NCI-H524 treated with DMSO at 0.1 percent for 48 hours (cell line): ENCODE measurements around the gene PIGV.

Source experiments
- DNase-seq: peaks from one replicate; lab custom pipeline; 2025; lab: John Stamatoyannopoulos, UW

Gene PIGV

DNA sequence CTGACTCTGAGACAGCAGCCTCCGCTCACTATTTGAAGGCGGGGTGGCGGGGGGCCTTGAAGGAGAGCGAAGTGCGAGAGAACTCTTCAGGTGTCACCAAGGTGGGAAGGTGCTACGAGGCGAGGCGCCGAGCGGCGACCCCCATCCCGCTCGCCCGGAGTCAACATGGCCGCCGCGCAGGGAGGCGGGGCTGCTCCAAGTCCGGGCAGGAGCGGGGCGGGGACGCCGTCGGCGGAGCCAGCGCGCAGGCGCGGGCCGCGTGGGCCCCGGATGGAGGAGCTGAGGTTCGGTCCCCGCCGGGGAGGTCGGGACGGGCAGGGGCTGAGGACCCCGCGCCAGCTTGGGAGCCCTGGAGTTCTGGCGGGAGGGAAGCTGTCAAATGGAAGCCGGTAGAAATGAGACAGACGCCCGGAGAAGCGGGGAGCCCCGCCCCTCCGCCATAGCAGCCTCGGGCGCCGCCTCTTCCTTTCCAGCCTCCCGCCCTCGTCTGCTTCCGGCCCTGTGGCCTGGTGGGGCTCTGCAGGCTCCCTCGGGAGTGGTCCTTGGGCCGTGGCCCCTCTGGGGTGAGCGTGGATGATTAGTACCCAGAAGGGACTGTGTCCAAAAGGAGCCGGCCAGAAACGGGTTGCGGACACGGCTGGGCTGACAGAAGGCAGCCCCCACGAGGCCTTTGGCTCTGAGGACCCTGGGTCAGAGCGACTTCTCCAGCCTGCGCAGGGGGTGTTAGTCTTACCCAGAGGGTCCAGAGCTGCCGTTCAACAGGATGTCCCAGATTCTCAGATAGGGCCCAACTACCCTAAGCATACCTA, at the start of gene PIGV:
Gene PIGV, plus strand, starts transcription at position 245 of the 809 bp plus-strand sequence. CDS start 2,866 bp downstream, outside the sequence.
- peak; percentile 49 for DNase-seq

DNA sequence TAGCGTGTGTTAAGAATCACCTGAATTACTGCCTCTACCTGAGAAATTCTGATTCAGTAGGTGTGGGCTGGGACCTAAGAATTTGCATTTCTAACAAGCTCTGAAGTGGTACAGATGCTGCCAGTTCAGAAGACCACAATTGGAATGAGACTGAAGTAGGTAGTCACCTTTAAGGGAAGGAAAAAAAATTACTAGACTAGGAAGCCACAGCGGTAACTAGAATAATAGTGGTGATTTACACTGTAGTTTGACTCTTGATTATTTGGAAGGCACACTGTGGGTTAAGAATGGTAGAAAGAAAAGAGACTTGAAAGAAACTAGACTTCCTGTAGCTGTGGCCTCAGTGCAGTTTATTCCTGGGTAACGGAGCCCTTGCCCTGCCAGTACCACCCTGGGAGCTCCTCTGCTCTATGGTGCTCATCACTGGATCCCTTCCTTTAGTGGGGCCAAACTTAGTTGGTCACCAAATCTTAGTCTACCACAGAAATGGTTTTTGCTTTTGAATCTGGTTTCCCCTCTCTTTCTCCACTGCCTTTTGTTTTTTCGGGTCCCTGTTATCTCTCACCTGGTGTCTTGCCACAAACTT, 48.3 kb upstream of the PIGV start:
- DNase-seq, result no peak

DNA sequence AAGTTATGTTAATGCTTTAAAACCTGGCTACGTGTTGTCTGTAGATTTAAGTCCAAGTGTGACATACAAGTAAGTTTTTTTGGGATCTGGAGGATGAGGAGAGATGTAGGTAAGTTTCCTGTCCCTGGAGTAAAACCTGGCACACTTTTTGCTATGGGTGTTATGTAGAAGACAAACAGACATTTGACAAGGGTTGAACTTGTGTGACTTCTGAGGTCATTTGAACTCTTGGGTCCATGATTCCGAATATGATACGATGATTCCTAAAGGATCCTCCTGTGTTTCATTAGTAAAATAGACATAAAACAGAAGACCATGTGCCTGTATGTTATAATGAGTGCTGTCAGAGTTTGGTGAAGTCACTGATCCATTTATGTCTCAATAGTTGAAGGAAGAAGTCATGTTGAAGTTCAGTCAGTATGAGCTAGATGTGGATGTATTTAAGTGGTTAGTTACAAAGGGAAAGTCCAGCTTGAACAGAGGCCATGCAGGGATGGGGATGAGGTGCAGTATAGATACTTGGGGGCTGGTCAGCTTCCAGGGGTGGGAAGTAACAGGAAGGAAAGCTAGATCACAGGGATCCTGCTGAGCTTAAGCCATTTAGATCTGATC, 47.6 kb upstream of the PIGV start:
- no peak for DNase-seq

DNA sequence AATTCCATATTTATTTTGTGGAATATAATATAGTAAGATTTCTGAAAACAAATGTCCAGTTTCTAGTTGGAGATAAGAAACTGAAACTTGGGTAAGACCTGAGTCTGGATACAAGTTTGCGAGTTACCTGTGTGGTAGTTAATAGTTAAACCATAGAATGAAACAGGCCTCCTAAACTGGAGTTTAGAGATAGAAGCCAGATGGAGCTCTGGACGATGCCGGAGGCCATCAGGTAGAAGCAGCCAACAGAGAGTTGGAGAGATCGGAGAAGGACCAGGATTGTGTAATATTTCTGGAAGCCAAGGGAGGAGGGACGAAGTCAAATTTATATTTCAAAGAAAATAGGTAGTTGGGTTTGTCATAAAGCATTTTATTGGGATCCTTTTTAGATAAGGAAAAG, 46.8 kb upstream of the PIGV start:
- DNase-seq, result no peak

DNA sequence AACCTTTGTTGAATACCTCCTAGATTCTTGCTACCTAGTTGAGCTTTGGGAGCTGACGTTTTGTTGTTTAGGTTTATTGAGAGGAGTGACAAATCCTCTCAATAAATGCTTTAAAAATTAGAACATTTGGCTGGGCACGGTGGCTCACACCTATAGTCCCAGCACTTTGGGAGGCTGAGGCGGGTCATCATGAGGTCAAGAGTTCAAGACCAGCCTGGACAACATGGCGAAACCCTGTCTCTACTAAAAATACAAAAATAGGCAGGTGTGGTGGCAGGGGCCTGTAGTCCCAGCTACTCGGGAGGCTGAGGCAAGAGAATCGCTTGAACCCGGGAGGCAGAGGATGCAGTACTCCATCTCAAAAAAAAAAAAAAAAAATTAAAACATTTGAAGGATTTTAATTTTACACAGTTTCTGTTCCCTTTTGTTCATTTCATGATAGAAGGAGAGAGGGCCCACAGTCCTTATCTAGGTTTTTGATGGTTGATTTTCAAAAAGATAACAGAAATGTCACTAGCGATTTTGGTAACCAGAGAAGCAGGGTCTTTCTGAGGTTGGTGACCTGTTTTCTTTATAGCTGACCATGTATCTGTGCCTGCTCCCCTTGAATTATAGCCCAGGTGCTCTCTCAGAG, 44.2 kb upstream of the PIGV start:
- DNase-seq, result no peak

DNA sequence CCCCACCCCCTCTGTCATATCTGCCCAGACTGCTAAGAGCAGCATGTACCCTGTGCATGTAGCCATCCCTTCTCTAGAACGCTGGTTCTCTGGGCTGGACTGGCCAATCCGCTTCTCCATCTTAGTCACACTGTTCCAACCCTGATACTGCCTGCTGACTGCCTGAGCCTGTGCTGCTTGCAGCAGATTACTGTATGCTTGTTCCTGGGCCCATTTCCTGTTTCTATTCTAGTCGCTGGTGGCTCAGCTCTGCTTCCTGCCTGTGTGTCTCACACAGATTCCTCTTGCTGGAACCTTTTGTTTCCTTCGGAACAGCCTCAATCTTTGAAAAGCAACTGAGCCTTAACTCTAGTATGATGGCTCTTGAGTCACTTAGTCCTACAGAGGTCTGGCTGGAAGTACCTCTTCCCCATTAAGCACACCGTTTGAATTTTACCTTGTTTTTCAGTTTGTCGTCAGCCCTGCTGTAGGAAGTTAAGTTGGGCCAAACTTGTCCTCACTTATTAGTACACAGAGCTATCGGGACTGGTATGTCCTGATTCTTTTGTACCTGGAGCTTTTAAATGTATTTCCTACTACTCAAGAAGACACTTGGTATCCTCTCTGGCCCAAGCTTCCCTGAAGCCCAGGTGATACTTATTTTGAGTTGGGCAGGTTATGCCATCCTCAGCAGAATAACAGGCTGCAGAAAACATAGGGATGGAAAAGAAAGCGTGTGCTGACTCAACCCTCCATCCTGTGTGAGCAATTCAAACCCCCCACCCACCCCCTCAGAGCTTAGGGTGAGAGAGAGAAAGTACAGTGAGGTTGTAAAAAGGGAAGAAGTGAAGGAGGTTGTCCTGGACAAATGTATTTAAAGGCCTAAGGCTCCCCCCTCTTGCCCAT, 43.4 kb upstream of the PIGV start:
- no peak for DNase-seq

DNA sequence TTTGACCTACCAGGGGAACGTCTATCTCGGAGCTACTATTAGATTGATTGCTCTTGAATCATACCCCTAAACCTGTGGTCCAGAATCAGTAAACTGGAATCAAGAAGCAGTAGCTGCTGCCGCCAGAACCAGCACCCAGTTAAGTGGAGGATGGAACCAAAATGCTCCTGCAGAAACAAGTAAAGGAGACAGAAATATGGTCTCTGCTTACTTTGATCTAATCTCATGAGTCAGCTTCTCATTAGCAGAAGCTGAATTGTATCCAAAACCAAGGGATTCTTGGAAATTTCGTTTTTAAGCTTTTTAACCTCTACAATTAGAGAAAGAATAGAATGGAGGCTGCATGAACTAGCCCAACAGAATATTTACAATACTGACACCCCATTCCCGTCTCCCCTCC, 42.6 kb upstream of the PIGV start:
- no peak for DNase-seq

DNA sequence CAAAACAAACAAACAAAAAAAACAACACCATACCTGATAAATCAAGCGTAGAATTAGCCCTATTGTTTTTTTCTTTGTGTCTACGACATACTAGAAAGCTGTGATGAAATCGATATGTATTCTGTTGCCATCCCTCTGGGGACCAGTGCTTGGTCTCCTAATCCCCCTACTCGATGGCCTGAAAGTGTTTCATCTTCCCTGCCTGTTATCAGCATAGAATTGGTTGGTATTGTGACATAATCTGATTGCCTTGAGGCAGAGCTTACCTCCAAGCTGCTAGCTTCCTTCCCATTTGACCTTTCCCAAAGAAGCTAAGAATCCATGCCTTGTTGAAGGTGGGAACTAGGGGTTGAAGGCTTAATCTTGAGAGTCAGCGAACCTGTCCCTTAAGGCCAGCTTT, 40.7 kb upstream of the PIGV start:
- DNase-seq, result peak; percentile 5

DNA sequence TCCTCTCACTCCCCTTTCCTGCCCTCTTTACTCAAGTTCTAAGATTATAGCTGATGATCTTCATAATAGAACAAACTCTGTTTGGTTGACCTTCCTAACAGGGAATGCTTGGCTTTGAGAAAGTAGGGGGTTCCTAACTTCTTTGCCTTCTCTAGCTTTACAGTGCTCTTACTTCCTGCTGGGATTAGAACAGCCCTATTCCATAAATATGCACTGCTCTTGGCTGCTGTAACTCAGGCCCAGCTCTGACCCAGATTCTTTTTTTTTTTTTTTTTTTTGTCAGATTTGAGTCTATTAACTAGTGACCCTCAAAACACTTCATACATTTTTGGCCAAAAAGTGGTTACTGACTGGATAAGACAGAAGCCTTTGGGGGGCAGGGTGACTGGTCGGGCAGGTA, 39.4 kb upstream of the PIGV start:
- no peak for DNase-seq

DNA sequence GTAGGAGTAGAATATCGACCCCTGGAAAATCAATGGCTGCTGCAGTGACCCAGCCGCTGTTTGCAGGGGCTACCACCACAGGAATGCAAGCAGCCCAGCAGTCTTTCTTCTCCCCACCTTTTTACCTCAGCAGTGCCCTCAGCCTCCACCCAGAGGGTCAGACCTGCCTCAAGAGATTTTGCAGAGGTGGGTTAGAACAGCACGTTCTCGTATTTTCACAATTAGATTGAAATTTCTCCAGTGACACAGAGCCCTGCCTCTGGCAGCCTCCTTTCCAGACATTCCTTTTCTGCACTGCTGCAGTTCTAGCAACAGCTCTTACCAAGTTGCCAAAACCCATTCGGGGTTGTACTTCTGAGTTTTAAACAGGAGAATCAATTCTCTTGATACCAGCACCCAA, 38.3 kb upstream of the PIGV start:
- no peak for DNase-seq

DNA sequence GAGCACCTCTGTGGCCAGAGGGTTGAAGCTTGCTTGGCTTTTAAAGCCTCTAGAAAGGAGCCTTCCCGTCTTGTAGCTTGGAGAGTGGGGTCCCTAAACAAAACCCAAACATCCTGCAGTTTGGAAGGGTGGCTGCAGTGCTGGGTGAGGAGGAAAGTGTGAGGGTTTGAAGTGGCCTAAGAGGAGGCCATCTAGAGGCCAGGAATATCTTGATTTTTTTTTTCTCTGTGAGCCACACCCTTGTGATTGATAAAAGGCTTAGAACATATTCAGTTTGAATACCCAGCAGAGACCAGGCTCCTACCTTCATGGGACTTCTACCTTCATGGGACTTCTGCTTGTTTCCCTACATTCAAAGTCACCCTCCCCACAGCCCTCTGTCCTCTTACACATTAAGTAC, 37.3 kb upstream of the PIGV start:
- no peak for DNase-seq

DNA sequence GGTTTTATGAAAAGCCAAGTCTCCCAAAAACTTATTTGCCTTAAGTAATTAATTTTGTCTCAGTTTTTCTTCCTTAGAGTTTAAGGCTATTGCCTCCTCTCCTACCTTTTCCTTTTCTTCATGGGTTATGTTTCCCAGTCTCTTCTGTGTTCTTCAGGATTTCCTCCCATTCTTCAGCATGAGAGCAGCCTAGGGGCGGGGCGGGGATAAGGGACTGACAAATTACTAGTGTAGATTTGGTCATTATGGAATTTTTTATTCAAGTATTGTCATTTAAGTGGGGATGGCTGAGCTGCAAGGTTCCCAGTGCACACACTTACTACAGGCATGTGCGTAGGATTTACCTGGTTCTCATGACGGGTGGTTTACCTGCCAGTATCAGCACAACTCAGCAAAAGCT, 35.2 kb upstream of the PIGV start:
- DNase-seq, result no peak

DNA sequence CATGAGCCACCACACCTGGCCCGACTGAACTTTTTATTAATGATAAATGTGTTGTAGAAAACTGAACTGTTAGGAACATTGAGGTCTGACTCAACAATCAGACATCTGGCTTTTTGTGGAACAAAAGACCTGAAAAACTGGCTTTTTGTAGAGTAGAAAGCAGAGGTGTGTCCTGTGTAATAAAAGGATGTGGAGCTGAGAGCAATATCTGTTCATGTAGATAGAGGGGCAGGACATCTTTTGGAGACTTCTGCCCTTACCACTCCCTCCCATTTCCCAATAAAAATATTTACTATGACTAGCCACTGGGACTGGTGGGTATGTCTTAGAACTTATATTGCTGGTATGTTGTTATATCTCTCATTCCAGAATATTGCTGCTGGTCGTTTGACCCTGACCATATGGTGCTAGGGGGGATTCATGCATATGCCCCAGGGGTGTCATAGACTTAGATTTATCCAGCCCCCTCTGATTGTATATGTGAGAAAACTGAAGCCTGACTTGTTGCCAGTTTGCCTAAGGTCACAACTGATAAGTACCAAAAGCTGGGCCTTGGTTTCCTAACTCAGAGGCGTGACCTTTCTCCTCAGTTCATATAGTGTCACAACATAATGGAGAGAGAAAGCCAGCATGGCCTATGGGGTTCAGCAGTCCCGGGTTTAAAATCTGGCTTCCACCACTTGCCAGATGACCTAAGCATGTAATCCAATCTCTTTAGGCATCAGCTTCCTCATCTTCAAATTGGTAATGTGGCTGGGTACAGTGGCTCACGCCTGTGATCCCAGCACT, 33.5 kb upstream of the PIGV start:
- no peak for DNase-seq

DNA sequence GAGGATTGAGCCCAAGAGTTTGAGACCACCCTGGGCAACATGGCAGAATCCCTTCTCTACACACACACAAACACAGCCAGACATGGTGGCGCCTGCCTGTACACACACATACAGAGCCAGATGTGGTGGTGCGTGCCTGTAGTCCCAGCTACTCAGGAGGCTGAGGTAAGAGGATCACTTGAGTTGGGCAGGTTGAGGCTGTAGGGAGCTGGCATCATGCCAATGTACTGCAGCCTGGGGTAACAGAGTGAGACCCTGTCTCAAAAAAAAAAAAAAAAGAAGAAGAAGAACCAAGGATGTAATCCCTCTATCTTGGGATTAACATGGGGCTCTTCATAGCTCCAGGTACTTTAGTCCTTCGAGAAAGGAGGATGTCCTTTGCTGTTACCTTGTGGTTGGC, 29.4 kb upstream of the PIGV start:
- DNase-seq, result no peak

DNA sequence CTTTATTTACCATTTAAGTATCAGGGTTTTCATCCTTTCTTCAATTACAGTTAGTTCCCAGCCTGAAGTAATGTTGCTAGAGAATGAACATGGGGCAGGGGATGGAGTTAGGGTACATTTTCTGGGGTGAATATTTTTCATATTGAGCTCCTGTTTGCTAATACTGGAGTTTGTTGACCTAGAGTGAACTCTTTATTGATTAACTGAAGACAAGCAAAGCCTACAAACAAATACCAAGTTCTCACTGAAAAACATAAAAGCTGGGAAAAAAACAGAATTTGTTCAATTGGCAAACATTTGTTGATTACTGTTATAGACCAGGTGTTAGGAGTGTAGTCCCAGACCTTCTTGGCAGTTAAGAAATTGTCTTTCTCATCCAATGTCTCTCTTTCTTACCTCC, 28.2 kb upstream of the PIGV start:
- DNase-seq, result no peak

DNA sequence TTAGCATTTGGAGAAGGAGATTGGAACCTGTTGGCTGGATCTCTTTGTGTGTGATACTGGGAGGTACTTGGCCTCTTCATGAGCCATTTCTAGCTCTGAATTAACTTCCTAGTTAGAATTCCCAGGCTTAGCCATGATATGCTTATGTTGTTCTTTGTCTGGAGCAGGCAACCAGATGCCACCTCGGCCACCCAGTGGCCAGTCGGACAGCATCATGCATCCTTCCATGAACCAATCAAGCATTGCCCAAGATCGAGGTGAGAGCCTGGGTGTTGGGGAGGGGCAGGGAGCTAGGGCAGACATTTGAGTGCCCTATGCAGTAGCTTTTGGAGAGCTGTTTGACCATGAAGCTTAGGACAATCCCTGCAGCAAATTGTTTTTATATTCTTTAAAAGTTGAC, 26.5 kb upstream of the PIGV start:
- no peak for DNase-seq

DNA sequence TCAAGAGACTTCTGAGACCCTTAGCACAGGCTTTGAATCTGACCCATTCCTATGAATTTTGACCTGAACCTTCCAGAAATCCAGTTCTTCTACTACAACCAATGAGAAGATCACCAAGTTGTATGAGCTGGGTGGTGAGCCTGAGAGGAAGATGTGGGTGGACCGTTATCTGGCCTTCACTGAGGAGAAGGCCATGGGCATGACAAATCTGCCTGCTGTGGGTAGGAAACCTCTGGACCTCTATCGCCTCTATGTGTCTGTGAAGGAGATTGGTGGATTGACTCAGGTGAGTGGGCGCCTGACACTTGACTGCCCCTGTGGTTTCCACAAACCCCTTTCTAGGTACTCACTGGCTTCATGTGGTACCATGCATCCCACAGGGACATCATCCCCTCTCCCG, 20.0 kb upstream of the PIGV start:
- DNase-seq, result no peak

DNA sequence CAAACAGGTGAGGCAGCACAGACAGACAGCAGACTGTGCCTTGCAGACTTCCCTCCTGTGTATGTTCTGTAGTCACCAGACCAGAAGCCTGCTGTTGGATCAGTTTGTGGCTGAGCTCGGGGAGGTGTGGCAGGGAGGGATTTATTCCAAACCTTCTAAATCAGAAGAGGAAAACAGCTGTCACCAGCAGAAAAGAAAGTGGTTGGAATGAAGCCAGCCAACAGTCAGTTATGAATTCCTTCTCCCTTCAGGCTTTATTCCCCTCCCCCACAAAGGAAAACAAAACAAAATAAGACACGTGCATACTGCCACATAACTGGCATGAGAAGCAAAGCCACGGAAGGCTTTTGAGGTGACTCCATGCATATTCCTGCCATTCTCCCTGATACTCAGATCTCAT, 19.0 kb upstream of the PIGV start:
- peak; percentile 4 for DNase-seq

DNA sequence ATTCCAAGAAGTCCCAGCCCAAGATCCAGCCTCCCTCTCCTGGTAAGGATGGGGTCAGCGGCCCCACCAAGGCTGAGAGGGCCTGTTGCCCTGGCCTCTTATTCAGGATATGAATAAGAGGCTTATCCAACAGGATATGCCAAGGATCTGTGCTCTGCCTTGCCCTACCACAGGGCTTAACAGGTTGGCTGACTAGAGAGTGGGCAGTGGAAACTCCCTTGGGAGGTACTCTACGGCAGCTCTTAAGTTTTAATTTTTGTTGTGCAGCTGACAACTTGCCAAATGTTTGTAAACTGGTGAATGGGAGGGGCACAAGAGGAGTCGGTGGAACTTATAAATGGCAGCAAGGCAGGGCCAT, 16.5 kb upstream of the PIGV start:
- peak; percentile 22 for DNase-seq

DNA sequence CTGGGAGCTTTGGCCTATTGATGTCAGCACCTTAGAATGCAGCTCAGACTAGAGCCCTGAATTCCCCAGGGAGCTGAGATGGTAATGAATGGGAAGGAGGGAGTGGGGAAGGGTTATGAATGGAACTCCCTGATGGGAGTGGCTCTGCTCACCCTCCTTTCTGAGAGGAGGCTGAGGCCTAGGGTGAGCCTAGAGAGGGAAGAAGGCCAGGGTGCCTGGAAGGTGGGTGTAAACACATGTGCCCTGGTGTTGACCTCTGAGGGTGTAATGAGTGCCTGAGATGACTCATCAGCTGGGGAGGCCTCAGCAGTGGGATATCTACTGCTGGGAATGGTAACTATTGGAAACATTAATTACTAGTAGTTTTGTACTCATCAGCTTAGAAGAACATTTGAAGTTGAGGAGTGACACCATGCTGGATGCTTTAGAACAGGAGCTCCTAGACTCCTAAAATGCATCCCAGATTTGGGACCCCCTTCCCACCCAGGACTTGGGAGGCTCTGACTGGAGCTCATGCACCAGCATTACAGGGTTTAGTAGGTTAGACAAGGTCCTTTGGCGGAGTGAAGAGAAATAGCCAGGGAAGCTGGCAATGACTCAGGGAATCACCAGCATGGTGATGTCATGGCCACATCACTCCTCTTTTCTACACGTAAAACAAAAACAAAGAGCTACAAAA, 16.0 kb upstream of the PIGV start:
- no peak for DNase-seq

DNA sequence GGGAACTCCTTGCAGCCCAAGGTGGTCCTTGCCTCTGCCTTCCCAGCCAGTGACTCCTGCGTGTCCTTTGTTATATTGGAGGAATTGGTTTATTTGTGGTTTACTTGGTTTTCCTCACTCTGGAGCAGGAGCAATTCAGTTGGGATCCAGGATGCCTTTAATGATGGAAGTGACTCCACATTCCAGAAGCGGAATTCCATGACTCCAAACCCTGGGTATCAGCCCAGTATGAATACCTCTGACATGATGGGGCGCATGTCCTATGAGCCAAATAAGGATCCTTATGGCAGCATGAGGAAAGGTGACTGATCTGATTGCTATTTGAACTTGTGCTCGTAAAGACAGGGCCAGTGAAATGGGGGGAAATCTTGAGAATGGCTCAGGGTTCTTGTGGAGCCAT, 15.1 kb upstream of the PIGV start:
- DNase-seq, result no peak
